Left kidney (tissue), 2 donors: Measurements from ENCODE around the gene MEIS1. TPM values are rescaled to one million over a fixed set of nuclear protein-coding genes. Genes with fewer than 3 reads are reported as not detected.

ENCODE experiments used
- DNase-seq: peaks from one replicate; pipeline ENCODE4 v3.0.0-alpha.2; 2013
- polyA plus RNA-seq: library from polyadenylated mRNA; unstranded; fragments of 120-200 nt; gene quantifications from one replicate; pipeline ENCODE4 v1.2.1, GENCODE V29; 2013; ENCODE audit not compliant: insufficient read length

MEIS1 gene
- polyA plus RNA-seq, 1 donor, result 164 TPM

- peak; percentile 59 for DNase-seq
These were observed 8.5 kb downstream of the MEIS1 start for GRCh38 chr2:66443186-66443978.

GRCh38 chr2:66443979-66444861 is 9.3 kb downstream of the MEIS1 start:
- DNase-seq, result peak; percentile 56

GRCh38 chr2:66445076-66445924 is 10.4 kb downstream of the MEIS1 start:
- peak; percentile 54 for DNase-seq

- peak; percentile 55 for DNase-seq
These were observed 11.3 kb downstream of the MEIS1 start for GRCh38 chr2:66445925-66446871.

GRCh38 chr2:66446941-66447340 is 12.0 kb downstream of the MEIS1 start:
- peak; percentile 35 for DNase-seq

GRCh38 chr2:66447677-66448076 is 12.8 kb downstream of the MEIS1 start:
- DNase-seq, result no peak

- no peak for DNase-seq
These were observed 13.4 kb downstream of the MEIS1 start for GRCh38 chr2:66448136-66448991.

GRCh38 chr2:66452214-66452613 is 17.3 kb downstream of the MEIS1 start:
- DNase-seq, result no peak

GRCh38 chr2:66452917-66453316 is 18.0 kb downstream of the MEIS1 start:
- no peak for DNase-seq

GRCh38 chr2:66455490-66455889 is 20.6 kb downstream of the MEIS1 start:
- no peak for DNase-seq

GRCh38 chr2:66456183-66457041 is 21.5 kb downstream of the MEIS1 start:
- DNase-seq, result no peak

GRCh38 chr2:66457545-66457944 is 22.6 kb downstream of the MEIS1 start:
- no peak for DNase-seq

GRCh38 chr2:66460031-66460430 is 25.1 kb downstream of the MEIS1 start:
- no peak for DNase-seq

- DNase-seq, result no peak
These were observed 26.2 kb downstream of the MEIS1 start for GRCh38 chr2:66461001-66461663.

GRCh38 chr2:66461664-66462500 is 27.0 kb downstream of the MEIS1 start:
- DNase-seq, result no peak

GRCh38 chr2:66462501-66462825 is 27.5 kb downstream of the MEIS1 start:
- no peak for DNase-seq

- DNase-seq, result no peak
These were observed 28.4 kb downstream of the MEIS1 start for GRCh38 chr2:66463206-66463755.
